ENCODE data around the gene CR2.
"Not testable (repeated sequence)": the region's sequence is repeated elsewhere in the genome, so short reads cannot be mapped to it uniquely, and the experiment has no call there.

Gene CR2

GRCh38 chr1:207444514-207445217 is 9.5 kb upstream of the CR2 start:
- no peak for DNase-seq (ENCODE audit: low spot score)

GRCh38 chr1:207453710-207454045 is 450 bp upstream of the CR2 start:
- DNase-seq (ENCODE audit: low spot score), result no peak

GRCh38 chr1:207455183-207455754 is 1.1 kb downstream of the CR2 start:
- no peak for DNase-seq (ENCODE audit: low spot score)

GRCh38 chr1:207458414-207458813 is 4.3 kb downstream of the CR2 start:
- no peak for DNase-seq (ENCODE audit: low spot score)

- DNase-seq (ENCODE audit: low spot score), result peak; percentile 65
These were observed 4.9 kb downstream of the CR2 start for GRCh38 chr1:207459008-207459407.

GRCh38 chr1:207461649-207462048 is 7.5 kb downstream of the CR2 start:
- DNase-seq (ENCODE audit: low spot score), result no peak

- DNase-seq (ENCODE audit: low spot score), result no peak
These were observed 8.4 kb downstream of the CR2 start for GRCh38 chr1:207462535-207462934.

- no peak for DNase-seq (ENCODE audit: low spot score)
These were observed 8.9 kb downstream of the CR2 start for GRCh38 chr1:207463021-207463420.

GRCh38 chr1:207463571-207463970 is 9.4 kb downstream of the CR2 start:
- no peak for DNase-seq (ENCODE audit: low spot score)

- DNase-seq (ENCODE audit: low spot score), result peak; percentile 41
These were observed 16.8 kb downstream of the CR2 start for GRCh38 chr1:207470927-207471326.

- no peak for DNase-seq (ENCODE audit: low spot score)
These were observed 20.1 kb downstream of the CR2 start for GRCh38 chr1:207474210-207474609.

- DNase-seq (ENCODE audit: low spot score), result no peak
These were observed 32.1 kb downstream of the CR2 start for GRCh38 chr1:207486198-207486597.

- no peak for DNase-seq (ENCODE audit: low spot score)
These were observed 33.5 kb downstream of the CR2 start for GRCh38 chr1:207487636-207488035.

- DNase-seq (ENCODE audit: low spot score), result no peak
These were observed 39.1 kb downstream of the CR2 start for GRCh38 chr1:207493212-207493611.

- no peak for DNase-seq (ENCODE audit: low spot score)
These were observed 40.0 kb downstream of the CR2 start for GRCh38 chr1:207494171-207494570.

- DNase-seq (ENCODE audit: low spot score), result not testable (repeated sequence)
These were observed 41.2 kb downstream of the CR2 start for GRCh38 chr1:207495281-207495680.

- DNase-seq (ENCODE audit: low spot score), result peak; percentile 17
These were observed 42.0 kb downstream of the CR2 start, which contains the start of gene CR1 for GRCh38 chr1:207495801-207496792. CR1 (plus strand) TSS chr1:207496157; CDS start chr1:207496268, 111 bp downstream.

- no peak for DNase-seq (ENCODE audit: low spot score)
These were observed 43.8 kb downstream of the CR2 start for GRCh38 chr1:207497941-207498340.

- peak; percentile 58 for DNase-seq (ENCODE audit: low spot score)
These were observed 45.4 kb downstream of the CR2 start for GRCh38 chr1:207499573-207499972.

- DNase-seq (ENCODE audit: low spot score), result no peak
These were observed 46.2 kb downstream of the CR2 start for GRCh38 chr1:207500306-207500705.

- no peak for DNase-seq (ENCODE audit: low spot score)
These were observed 46.9 kb downstream of the CR2 start for GRCh38 chr1:207501071-207501470.

GRCh38 chr1:207502726-207503125 is 48.6 kb downstream of the CR2 start:
- DNase-seq (ENCODE audit: low spot score), result no peak

GRCh38 chr1:207503950-207504349 is 49.8 kb downstream of the CR2 start:
- no peak for DNase-seq (ENCODE audit: low spot score)
